ENCODE results near the gene NRL.

NRL gene

DNA sequence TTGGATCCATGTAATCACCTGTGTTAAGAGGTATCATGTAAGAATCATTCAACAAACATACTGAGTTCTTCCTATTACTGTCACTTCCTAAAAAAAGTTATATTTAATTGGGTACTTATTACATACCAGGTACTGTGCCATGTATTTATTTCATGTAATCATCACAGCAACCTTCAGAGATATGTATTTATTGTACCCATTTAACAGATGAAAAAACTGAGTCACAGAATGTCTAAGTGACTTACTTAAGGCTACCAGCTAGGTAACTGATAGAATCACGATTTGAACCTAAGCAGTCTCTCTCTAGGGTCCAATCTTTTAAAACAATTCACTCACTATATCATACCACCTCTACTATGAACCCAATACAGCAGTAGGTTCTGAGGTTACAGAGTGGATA, 29.7 kb upstream of the NRL start:
- peaks cover 73% of the 10 kb centered on the region for H3K79me2 ChIP-seq (ENCODE audit: insufficient read depth, low read length)

DNA sequence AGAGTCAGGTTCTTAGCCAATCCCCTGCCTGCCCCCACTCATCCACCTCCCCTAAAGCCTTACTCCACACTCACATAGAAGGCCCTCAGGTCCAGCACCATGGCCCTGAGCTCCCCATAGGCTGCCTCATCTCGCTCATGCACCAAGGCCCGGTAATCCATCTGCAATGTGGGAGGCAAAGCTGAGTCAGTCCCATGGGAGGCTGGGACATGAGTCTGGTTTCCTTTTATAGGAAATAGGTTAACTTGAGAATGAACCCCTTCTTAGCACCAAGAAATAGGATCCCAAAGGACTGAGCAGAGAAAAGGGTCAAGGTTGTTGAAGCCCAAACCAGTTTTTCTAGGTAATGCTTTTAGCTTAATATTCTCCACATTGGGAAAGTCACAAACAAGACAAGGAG, 28.8 kb upstream of the NRL start:
- H3K27me3 ChIP-seq (ENCODE audit: insufficient read depth, low read length, poor library complexity, severe bottlenecking) = no peaks in the 10 kb centered on the region
- TF ChIP-seq, protein P1, sequence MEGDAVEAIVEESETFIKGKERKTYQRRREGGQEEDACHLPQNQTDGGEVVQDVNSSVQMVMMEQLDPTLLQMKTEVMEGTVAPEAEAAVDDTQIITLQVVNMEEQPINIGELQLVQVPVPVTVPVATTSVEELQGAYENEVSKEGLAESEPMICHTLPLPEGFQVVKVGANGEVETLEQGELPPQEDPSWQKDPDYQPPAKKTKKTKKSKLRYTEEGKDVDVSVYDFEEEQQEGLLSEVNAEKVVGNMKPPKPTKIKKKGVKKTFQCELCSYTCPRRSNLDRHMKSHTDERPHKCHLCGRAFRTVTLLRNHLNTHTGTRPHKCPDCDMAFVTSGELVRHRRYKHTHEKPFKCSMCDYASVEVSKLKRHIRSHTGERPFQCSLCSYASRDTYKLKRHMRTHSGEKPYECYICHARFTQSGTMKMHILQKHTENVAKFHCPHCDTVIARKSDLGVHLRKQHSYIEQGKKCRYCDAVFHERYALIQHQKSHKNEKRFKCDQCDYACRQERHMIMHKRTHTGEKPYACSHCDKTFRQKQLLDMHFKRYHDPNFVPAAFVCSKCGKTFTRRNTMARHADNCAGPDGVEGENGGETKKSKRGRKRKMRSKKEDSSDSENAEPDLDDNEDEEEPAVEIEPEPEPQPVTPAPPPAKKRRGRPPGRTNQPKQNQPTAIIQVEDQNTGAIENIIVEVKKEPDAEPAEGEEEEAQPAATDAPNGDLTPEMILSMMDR (conservative IDR thresholded peaks at IDR 0.05; ENCODE audit: low read length) = no peak
- no peak for TF ChIP-seq EZH2phosphoT487 (IDR thresholded peaks at IDR 0.05; ENCODE audit: borderline replicate concordance)
- H3K79me2 ChIP-seq (ENCODE audit: insufficient read depth, low read length) = peaks cover 73% of the 10 kb centered on the region
- H3F3A ChIP-seq (ENCODE audit: low read depth) = 0 out of 2 replicates have a peak, but pooled peaks cover 2% of the 10 kb centered on the region
- peak overlapping the region; percentile 100 for H3K4me2 ChIP-seq (ENCODE audit: low read depth, low read length, poor library complexity, severe bottlenecking)
- H4K20me1 ChIP-seq (ENCODE audit: insufficient read depth, low read length, poor library complexity, severe bottlenecking) = peaks cover 34% of the 10 kb centered on the region
- H3K4me3 ChIP-seq (ENCODE audit: low read length, poor library complexity, severe bottlenecking) = no peak overlapping the region
- no peak overlapping the region for H3K9ac ChIP-seq (ENCODE audit: low read depth, low read length, poor library complexity, severe bottlenecking)
- peaks cover 10% of the 10 kb centered on the region for H3K36me3 ChIP-seq (ENCODE audit: insufficient read depth, low read length)
- H3K9me3 ChIP-seq (ENCODE audit: insufficient read depth, low read depth, low read length) = no peaks in the 10 kb centered on the region
- no peaks in the 10 kb centered on the region for H3K9me2 ChIP-seq (replicated peaks; ENCODE audit: low read depth, low read length)
- peaks cover 40% of the 10 kb centered on the region for H3K4me1 ChIP-seq (ENCODE audit: insufficient read depth, low read length, poor library complexity, severe bottlenecking)
- no peak overlapping the region for H2AFZ ChIP-seq (ENCODE audit: low read length)

More for the DNA sequence above, 29.7 kb upstream of the NRL start:
- Histone ChIP-seq H3K9me3 (ENCODE audit: insufficient read depth, low read depth, low read length) (no peaks in the 10 kb centered on the region), H3K9me2 (replicated peaks; ENCODE audit: low read depth, low read length) (no peaks in the 10 kb centered on the region), H3K9ac (ENCODE audit: low read depth, low read length, poor library complexity, severe bottlenecking) (no peak overlapping the region), H2AFZ (ENCODE audit: low read length) (no peak overlapping the region), H3K4me1 (ENCODE audit: insufficient read depth, low read length, poor library complexity, severe bottlenecking) (peaks cover 40% of the 10 kb centered on the region), H3K4me2 (ENCODE audit: low read depth, low read length, poor library complexity, severe bottlenecking) (peak overlapping the region; percentile 100), H3F3A (ENCODE audit: low read depth) (0 out of 2 replicates have a peak, but pooled peaks cover 2% of the 10 kb centered on the region), H3K4me3 (ENCODE audit: low read length, poor library complexity, severe bottlenecking) (no peak overlapping the region), H4K20me1 (ENCODE audit: insufficient read depth, low read length, poor library complexity, severe bottlenecking) (peaks cover 29% of the 10 kb centered on the region), H3K36me3 (ENCODE audit: insufficient read depth, low read length) (peaks cover 3% of the 10 kb centered on the region; the same call in 1 of the 2 replicates), H3K27me3 (ENCODE audit: insufficient read depth, low read length, poor library complexity, severe bottlenecking) (no peaks in the 10 kb centered on the region)
- no peak for TF ChIP-seq EZH2phosphoT487 (IDR thresholded peaks at IDR 0.05; ENCODE audit: borderline replicate concordance)
- TF ChIP-seq, protein P1 (conservative IDR thresholded peaks at IDR 0.05; ENCODE audit: low read length) = no peak

DNA sequence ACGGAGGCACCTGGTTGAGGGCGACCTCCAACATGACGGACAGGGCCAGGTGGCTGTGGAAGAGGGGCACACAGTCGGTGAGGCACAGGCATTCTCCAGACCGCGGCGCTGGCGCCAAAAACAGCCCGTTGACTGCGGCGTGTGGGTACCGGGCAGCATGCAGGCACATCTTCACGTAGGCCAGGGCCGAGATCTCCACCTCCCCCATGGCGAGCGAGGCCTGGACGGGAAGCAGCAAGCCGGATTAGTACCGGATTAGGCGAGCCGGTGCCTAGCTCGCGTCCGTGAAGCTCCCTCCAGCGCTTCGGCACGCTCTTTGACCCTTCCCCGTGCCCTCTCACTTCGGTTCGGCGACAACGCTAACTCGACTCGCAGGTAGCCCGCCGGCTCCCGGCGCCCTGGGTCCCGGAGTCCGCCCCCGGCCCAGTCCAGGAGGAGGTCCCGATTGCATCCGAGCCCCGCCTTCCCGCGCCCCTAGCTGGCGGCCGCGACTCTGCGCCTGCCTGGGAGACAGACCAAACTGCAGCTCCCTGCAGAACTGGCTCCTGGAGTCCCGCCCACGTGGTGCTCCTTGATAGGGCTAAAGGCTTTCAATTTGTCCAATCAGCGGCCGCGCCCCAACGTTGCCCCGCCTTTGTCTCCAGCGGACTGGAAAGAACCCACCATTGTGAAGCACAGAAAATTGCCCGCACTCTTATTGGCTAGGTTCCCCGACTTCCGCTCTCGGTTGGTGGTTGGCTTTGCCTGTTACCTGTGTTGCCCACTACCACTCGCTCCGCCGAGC, 26.5 kb upstream of the NRL start, which contains the start of gene EMC9:
TSS of gene EMC9 (minus strand) at position 495 of the 784 bp plus-strand sequence. CDS start at position 208, 287 bp downstream.
- Histone ChIP-seq H4K20me1 (ENCODE audit: insufficient read depth, low read length, poor library complexity, severe bottlenecking) (peaks cover 33% of the 10 kb centered on the region), H3F3A (ENCODE audit: low read depth) (no peaks in the 10 kb centered on the region), H3K27me3 (ENCODE audit: insufficient read depth, low read length, poor library complexity, severe bottlenecking) (no peaks in the 10 kb centered on the region), H3K4me3 (ENCODE audit: low read length, poor library complexity, severe bottlenecking) (peak within 1 kb of the TSS; percentile 97), H3K4me2 (ENCODE audit: low read depth, low read length, poor library complexity, severe bottlenecking) (peak within 1 kb of the TSS; percentile 93), H2AFZ (ENCODE audit: low read length) (peak within 1 kb of the TSS; percentile 62), H3K9ac (ENCODE audit: low read depth, low read length, poor library complexity, severe bottlenecking) (peak within 1 kb of the TSS; percentile 85), H3K79me2 (ENCODE audit: insufficient read depth, low read length) (peaks cover 82% of the 10 kb centered on the region), H3K9me2 (replicated peaks; ENCODE audit: low read depth, low read length) (no peaks in the 10 kb centered on the region), H3K4me1 (ENCODE audit: insufficient read depth, low read length, poor library complexity, severe bottlenecking) (peaks cover 53% of the 10 kb centered on the region), H3K9me3 (ENCODE audit: insufficient read depth, low read depth, low read length) (no peaks in the 10 kb centered on the region), H3K36me3 (ENCODE audit: insufficient read depth, low read length) (peaks cover 19% of the 10 kb centered on the region)
- TF ChIP-seq EZH2phosphoT487 (IDR thresholded peaks at IDR 0.05; ENCODE audit: borderline replicate concordance) = no peak
- TF ChIP-seq, protein P1 (conservative IDR thresholded peaks at IDR 0.05; ENCODE audit: low read length) = peak; percentile 31; the same call in 1 of the 2 replicates
